Uterus (tissue), 4 donors: ENCODE results near the gene ADGRL3. TPM values are rescaled to one million over a fixed set of nuclear protein-coding genes. Genes with fewer than 3 reads are reported as not detected.

Experiments used
- DNase-seq, 2 donors: peaks; one replicate each; pipeline ENCODE4 v3.0.0-alpha.2; 2019 to 2020
- H3K27ac ChIP-seq, 2 donors: fragments of 200-600 bp; sonication (generic); 1 replicate in 1 of 2; 2 replicates in 1 of 2; pipeline ENCODE4 v1.5.1; 2016 to 2018
- H3K27me3 ChIP-seq, 2 donors: fragments of 200-600 bp; sonication (generic); one replicate each; pipeline ENCODE4 v1.5.1; 2018 to 2019; ENCODE audit warnings: control low read depth in 1 of 2
- H3K36me3 ChIP-seq, 2 donors: fragments of 200-600 bp; sonication (generic); one replicate each; pipeline ENCODE4 v1.5.1; 2019; ENCODE audit warnings: control low read depth in 1 of 2
- H3K4me1 ChIP-seq, 2 donors: fragments of 200-600 bp; sonication (generic); one replicate each; pipeline ENCODE4 v1.5.1; 2018 to 2019; ENCODE audit warnings: control low read depth in 1 of 2
- H3K4me3 ChIP-seq, 2 donors: fragments of 200-600 bp; sonication (generic); 1 replicate in 1 of 2; 2 replicates in 1 of 2; pipeline ENCODE4 v1.5.1; 2018 to 2019; ENCODE audit warnings: mild to moderate bottlenecking in 1 of 2
- H3K9me3 ChIP-seq, 2 donors: fragments of 200-600 bp; sonication (generic); one replicate each; pipeline ENCODE4 v1.5.1; 2019; ENCODE audit warnings: control low read depth in 1 of 2
- POLR2A ChIP-seq, 2 donors: fragments of 450-650 bp; IDR thresholded peaks; one replicate each; pipeline ENCODE4 v1.6.1; 2016; ENCODE audit warnings: antibody characterized with exemption in 2 of 2, mild to moderate bottlenecking in 1 of 2, moderate library complexity in 1 of 2
- intact Hi-C: fragments of 100-400 bp; cut with DNase I; formaldehyde crosslinking; loops from one replicate; pipeline ENCODE4 v1.15.1; 2023; ENCODE audit warnings: low total_unique reads
- total RNA-seq, 4 donors: library from RNA; depleted of rRNA in 3 of 4; stranded (reverse); fragments of >200 nt in 3 of 4; gene quantifications; one replicate each; pipeline versions ENCODE4 v1.1.0 to v1.2.4, GENCODE V29; 2014 to 2023
- TF ChIP-seq, protein P1 (sequence below), 4 experiments: fragments of 200-600 bp in 2 of 4; fragments of 450-650 bp in 2 of 4; sonication (generic) in 2 of 4; IDR thresholded peaks; one replicate each; pipeline ENCODE4 v1.5.1; 2016 to 2019; ENCODE audit warnings: antibody characterized with exemption in 4 of 4, mild to moderate bottlenecking in 2 of 4, moderate library complexity in 1 of 4
- donor health status: DM: yes; HTN: yes; CAD: no.

Gene ADGRL3
- total RNA-seq, 4 donors from 2014 or later, result 31.5 to 411 (median 74.3) TPM

DNA sequence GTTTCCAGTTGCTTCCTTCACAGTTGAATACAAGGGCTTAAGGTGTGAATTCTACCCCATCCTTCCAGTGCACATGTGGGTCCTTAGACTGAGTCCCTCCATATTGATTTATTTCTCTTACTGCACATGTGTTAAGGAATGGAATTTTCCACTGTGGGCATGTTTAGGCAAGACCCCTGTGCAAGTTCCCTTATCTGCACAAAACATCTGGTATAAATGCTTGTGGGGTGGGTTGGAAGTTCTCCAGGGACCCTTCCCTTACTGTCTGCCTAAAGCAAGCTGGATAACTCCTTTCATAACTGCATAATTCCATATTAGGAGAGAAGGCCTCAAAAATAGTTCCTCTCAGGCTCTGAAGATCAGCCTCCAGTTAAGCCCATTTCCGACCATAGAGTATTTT lies 570.9 kb downstream of the ADGRL3 start:
- DNase-seq, result no peak
- no peak overlapping the region for H3K27ac ChIP-seq
- TF ChIP-seq, protein P1, sequence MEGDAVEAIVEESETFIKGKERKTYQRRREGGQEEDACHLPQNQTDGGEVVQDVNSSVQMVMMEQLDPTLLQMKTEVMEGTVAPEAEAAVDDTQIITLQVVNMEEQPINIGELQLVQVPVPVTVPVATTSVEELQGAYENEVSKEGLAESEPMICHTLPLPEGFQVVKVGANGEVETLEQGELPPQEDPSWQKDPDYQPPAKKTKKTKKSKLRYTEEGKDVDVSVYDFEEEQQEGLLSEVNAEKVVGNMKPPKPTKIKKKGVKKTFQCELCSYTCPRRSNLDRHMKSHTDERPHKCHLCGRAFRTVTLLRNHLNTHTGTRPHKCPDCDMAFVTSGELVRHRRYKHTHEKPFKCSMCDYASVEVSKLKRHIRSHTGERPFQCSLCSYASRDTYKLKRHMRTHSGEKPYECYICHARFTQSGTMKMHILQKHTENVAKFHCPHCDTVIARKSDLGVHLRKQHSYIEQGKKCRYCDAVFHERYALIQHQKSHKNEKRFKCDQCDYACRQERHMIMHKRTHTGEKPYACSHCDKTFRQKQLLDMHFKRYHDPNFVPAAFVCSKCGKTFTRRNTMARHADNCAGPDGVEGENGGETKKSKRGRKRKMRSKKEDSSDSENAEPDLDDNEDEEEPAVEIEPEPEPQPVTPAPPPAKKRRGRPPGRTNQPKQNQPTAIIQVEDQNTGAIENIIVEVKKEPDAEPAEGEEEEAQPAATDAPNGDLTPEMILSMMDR (IDR thresholded peaks at IDR 0.05), result no peak
- TF ChIP-seq POLR2A (IDR thresholded peaks at IDR 0.05), result no peak
- no peak overlapping the region for H3K4me3 ChIP-seq
- H3K27me3 ChIP-seq, result no peaks in the 10 kb centered on the region
- H3K4me1 ChIP-seq, result no peaks in the 10 kb centered on the region
- H3K36me3 ChIP-seq, result no peaks in the 10 kb centered on the region
- intact Hi-C loops, result no loop called here
- H3K9me3 ChIP-seq, result no peaks in the 10 kb centered on the region

DNA sequence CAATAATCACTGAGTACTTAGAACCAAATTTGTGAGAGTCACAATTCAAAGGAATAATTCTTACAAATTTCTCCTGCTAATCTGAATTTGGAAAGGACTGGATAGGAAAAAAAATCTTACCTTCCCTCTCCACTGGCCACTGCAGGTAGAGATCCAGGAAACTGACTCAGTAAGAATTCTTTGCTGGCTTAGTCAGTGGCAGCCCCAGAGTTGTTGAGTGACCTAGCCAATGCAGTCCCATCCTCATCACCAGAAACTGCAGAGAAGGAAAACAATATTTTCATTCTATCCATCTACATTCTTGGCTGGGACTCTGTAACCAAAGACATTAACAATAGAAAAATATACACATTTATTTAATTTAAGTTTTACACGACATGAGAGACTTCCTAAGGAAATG lies 572.0 kb downstream of the ADGRL3 start:
- intact Hi-C loops, result no loop called here
- Histone ChIP-seq H3K9me3 (no peaks in the 10 kb centered on the region), H3K36me3 (no peaks in the 10 kb centered on the region), H3K4me3 (no peak overlapping the region), H3K27ac (no peak overlapping the region), H3K4me1 (no peaks in the 10 kb centered on the region), H3K27me3 (no peaks in the 10 kb centered on the region)
- no peak for DNase-seq
- TF ChIP-seq, protein P1 (IDR thresholded peaks at IDR 0.05), result no peak
- TF ChIP-seq POLR2A (IDR thresholded peaks at IDR 0.05), result no peak

DNA sequence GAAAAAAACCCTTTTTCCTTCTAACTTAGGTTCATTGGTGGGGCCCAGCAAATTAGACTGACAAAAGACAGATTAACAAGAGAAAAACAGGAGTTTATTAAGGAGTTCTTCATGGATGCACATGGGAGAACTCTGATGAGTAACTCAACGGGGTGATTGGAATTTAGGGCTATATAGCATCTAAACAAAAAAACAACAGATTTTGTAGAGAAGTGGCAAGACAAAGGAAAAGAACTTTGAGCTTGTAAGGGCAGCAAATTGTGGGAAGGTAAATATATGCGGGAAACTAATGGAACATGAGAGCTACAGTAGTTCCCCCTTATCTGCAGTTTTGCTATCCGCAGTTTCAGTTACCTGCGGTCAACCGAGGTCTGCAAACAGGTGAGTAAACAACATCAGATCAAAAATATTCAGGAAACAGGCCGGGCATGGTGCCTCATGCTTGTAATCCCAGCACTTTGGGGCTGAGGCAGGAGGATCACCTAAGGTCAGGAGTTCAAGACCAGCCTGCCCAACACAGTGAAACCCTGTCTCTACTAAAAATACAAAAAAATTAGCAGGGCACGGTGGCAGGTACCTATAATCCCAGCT lies 573.6 kb downstream of the ADGRL3 start:
- TF ChIP-seq POLR2A (IDR thresholded peaks at IDR 0.05), result no peak
- TF ChIP-seq, protein P1 (IDR thresholded peaks at IDR 0.05), result no peak
- intact Hi-C loops, result no loop called here
- no peak overlapping the region for H3K27ac ChIP-seq
- H3K27me3 ChIP-seq, result no peaks in the 10 kb centered on the region
- no peak for DNase-seq
- no peak overlapping the region for H3K4me3 ChIP-seq
- no peaks in the 10 kb centered on the region for H3K36me3 ChIP-seq
- no peaks in the 10 kb centered on the region for H3K9me3 ChIP-seq
- no peaks in the 10 kb centered on the region for H3K4me1 ChIP-seq

DNA sequence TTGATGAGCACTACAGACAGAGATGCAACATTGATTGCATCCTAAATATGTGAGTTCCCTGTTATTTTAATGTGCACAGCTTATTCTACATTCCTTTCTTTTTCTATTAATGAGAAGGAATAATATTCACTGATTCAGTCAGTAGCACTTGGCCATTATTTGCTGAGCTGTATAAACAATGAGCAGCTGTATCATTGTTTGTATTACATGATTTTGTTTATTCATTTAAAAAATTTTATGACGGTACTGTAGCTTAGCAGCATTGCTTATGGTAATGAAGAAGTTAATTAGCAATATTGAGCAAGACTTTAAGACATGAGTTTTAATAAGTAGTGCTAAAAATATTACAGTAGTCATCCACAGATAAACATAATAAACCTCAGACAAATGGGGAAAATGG lies 582.0 kb downstream of the ADGRL3 start:
- no peaks in the 10 kb centered on the region for H3K4me1 ChIP-seq

DNA sequence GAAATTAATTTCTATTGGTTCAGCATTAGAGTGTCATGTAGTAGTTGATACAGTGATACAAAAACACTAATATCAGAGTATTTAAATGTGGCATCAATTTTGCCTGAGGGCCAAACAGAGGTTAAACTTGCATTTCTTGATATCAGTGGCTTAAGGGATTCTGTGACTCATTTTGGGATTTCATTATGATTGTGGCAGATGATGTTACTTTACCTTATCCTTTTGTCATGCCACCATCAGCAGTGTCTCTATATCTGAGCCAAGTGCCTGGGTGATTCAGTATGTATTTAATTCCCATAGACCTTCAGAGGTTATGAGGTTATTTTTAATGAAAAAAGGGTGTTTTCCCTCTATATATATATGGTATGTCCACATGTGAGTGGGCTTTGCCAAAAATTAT lies 582.9 kb downstream of the ADGRL3 start:
- DNase-seq, result no peak
- H3K27me3 ChIP-seq, result no peaks in the 10 kb centered on the region
- H3K27ac ChIP-seq, result no peak overlapping the region
- no peaks in the 10 kb centered on the region for H3K36me3 ChIP-seq
- TF ChIP-seq POLR2A (IDR thresholded peaks at IDR 0.05), result no peak
- TF ChIP-seq, protein P1 (IDR thresholded peaks at IDR 0.05), result no peak
- no peaks in the 10 kb centered on the region for H3K4me1 ChIP-seq
- intact Hi-C loops, result no loop called here
- H3K9me3 ChIP-seq, result no peaks in the 10 kb centered on the region
- no peak overlapping the region for H3K4me3 ChIP-seq

More for the DNA sequence above, 582.0 kb downstream of the ADGRL3 start:
- TF ChIP-seq, protein P1 (IDR thresholded peaks at IDR 0.05), result no peak
- no peak for TF ChIP-seq POLR2A (IDR thresholded peaks at IDR 0.05)
- DNase-seq, result no peak
- H3K27me3 ChIP-seq, result no peaks in the 10 kb centered on the region
- H3K36me3 ChIP-seq, result no peaks in the 10 kb centered on the region
- no peak overlapping the region for H3K27ac ChIP-seq
- intact Hi-C loops, result no loop called here
- no peaks in the 10 kb centered on the region for H3K9me3 ChIP-seq
- H3K4me3 ChIP-seq, result no peak overlapping the region
